Dedifferentiated amniotic fluid mesenchymal stem cell (primary cell): Measurements from ENCODE around the gene KCNK16.

Experiments used
- DNase-seq: peaks from one replicate; pipeline ENCODE4 v3.0.0-alpha.2; 2016; ENCODE audit errors: extremely low spot score

Gene KCNK16

DNA sequence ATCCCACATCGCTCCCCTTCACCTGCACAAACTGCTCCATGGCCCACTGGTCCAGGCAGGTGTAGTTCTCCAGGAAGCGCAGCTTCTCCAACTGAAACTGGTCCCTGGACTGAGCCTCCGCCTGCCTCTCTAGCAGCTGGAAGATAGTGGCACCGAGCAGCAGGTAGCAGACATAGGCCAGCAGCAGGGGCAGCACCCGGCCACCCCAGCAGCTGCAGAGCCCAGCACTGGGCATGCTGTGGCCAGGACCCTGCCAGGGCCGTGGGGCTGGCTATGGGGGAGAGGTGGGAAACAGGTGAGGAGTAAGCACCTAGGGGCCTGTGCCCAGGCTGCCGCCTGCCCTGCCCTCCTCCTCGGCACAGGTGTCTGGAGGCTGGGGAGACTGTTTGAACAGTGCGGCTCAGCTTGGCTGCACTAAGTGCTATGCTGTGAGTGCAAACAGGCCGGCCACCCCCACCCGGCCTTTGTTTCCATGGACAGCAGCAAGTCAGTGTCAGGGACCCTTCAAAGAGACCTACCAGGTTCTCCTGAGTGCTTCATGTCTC is at the start of gene KCNK16:
TSS of gene KCNK16 (minus strand) at position 397 of the 545 bp plus-strand sequence. CDS start at position 235, 162 bp downstream.
- DNase-seq, result no peak

DNA sequence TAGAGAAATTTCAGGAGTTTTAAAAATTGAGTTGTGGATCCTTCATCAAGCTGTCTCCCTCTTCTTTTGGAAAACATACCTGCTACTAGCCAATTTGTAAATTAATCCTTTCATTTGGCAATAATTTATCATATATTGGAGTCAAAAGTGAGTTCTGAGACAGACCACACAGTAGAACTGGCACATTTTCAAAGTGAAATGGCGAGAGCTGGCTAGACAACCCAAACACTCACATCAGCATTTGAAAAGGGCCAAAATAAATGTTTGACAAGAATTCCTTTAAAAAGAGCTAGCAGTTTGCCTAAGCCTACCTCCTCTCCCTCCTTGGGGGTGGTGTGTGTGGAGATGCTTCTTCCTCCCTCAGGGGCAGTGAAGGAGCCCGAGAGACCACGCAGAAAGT is 47.9 kb upstream of the KCNK16 start:
- no peak for DNase-seq

- DNase-seq, result no peak
Observed at GRCh38 chr6:39369987-39370386, 47.5 kb upstream of the KCNK16 start.

DNA sequence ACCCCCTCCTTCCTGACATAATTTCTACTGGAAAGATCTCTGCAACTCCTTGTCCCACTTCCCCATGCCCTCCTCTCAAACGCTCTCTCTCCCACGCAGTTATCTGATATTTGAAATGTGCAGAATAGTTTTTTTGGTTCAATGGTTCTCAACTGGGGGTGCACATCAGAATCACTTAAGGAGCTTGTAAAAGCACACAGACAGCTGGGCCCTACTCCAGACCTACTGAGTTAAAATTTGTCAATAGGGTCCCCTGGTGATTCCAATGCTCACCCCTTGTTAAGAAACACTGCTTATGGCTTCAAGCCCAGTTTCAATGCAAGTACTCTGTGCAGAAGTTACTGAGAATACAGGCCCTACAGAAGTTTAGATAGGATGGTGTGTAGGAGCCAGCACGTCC is 45.2 kb upstream of the KCNK16 start:
- DNase-seq, result no peak

GRCh38 chr6:39366931-39367618 is 44.6 kb upstream of the KCNK16 start:
- DNase-seq, result no peak

- DNase-seq, result no peak
Observed at GRCh38 chr6:39365281-39366074, 43.0 kb upstream of the KCNK16 start.

- no peak for DNase-seq
Observed at GRCh38 chr6:39363280-39363679, 40.8 kb upstream of the KCNK16 start.

- DNase-seq, result no peak
Observed at GRCh38 chr6:39362487-39362865, 40.0 kb upstream of the KCNK16 start.

GRCh38 chr6:39361657-39362486 is 39.4 kb upstream of the KCNK16 start:
- peak; percentile 68 for DNase-seq

DNA sequence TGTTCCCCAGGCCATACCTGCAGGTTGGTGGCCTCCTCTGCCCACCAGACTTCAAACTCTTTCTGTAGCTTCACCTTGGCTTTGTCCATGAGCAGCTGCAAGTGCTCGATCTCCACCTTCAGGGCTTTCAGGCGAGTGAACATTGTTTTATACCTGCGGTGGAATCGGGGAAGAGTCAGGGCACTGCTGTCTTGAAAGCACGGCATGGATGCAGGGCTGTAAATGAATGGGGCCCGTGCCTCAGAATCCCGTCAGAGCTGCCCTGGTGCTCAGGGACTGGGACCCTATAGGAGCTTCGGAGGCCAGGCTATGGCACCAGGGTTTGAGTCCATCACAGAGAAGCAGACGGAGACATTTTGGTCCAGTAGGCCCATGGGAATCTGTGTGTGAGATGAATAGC is 37.9 kb upstream of the KCNK16 start:
- no peak for DNase-seq

GRCh38 chr6:39357998-39358686 is 35.6 kb upstream of the KCNK16 start:
- no peak for DNase-seq

DNA sequence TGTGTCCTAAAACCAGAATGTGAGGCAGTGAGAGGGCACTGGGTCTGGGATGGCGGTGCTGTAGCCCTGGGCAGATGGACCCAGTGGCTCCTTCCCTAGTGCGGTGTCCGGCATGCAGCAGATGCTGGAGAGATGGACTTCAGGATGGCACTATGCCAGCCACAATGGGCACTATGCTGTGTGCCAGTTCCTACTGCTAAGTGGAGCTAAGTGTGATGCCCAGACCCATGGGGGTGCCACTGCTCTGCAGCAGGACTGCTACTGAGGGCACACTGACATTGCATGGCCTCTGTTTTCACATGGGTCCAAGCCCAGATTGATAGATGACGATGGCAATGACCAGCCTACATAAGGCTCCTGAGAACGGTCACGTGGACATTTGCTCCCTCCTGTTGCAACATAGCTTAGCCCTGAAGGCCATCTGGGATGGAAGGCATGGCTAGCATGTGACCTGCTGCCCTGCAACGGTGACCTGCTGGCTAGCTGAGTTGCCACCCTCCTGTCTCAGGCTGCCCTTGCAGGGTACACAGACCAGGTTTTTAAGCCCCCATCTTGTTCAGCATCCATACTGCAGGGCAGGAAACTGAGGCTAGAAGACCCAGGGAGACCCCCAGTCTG is 31.3 kb upstream of the KCNK16 start:
- no peak for DNase-seq

- DNase-seq, result no peak
Observed at GRCh38 chr6:39350723-39351505, 28.4 kb upstream of the KCNK16 start.

- no peak for DNase-seq
Observed at GRCh38 chr6:39348740-39349139, 26.2 kb upstream of the KCNK16 start.

GRCh38 chr6:39347906-39348585 is 25.5 kb upstream of the KCNK16 start:
- DNase-seq, result peak; percentile 43

- no peak for DNase-seq
Observed at GRCh38 chr6:39347206-39347605, 24.7 kb upstream of the KCNK16 start.

- DNase-seq, result no peak
Observed at GRCh38 chr6:39344821-39345280, 22.3 kb upstream of the KCNK16 start.

DNA sequence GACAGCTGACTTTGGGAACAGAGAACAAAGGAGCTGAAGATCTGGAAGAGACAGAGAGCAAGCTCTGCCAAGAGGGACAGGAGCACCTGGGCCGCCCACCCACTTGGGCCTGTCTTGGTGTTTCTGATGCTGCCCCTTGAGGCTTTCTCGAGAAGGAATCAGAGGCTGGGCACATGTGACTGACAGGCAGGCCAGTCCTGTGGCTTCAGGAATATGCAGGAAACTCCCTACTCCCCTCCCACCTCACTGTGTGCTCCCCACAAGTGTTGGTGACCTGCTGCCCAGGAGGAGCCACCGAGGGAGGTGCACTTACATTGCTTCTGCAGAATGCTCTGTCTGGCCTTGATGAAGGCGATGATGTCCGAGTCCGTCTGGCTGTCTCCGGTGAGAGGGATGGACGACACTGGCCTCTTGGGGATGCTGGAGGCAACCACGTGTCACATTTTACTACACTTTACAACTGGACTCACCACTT is 20.9 kb upstream of the KCNK16 start:
- no peak for DNase-seq

DNA sequence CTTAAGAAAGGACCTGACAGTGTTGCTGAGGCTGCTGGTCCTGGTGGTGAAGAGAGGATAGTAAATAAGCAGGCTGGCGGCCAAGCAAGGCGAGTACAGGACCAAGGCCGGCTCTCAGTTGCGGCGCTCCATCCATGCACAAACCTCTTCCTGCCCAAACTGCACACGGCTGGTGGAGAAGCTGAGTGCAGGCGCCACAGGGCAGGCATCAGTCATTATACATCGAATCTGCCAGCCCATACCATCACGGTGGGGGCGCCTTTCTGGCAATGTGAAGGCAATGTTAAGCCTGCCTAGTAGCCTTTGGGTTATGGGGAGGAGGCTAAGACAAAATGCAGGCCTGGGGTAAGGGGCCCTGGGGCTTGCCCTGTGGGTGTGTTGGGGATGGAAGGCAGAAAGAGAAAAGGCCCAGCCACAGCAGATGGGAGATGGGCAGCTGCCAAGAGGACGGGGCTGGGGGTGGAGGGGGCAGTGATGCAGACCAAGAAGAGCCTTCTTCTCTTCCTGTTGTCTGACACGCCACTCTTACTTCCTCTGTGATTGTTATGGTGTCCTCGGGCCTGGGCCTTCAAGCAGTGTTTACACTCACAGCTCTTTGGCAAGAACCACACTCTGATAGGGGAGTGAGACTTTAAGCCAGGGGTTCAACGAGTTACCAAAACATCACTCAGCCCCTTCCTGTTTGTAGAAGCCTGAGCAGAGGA is 20.3 kb upstream of the KCNK16 start:
- no peak for DNase-seq
